GM12878 (cell line): ENCODE measurements around the gene RNF183.

Experiments used
- EGR1 ChIP-seq, 2 experiments: IDR thresholded peaks; 1 replicate in 1 of 2; 2 replicates in 1 of 2; pipeline ENCODE4 v1.6.1; 2011 to 2012; ENCODE audit warnings: low read depth in 2 of 2, low read length in 2 of 2, borderline replicate concordance in 1 of 2, mild to moderate bottlenecking in 1 of 2, moderate library complexity in 1 of 2
- ETV6 ChIP-seq, 2 experiments: fragments of 450-650 bp in 1 of 2; IDR thresholded peaks in 1 of 2; conservative IDR thresholded peaks in 1 of 2; 2 replicates each; pipeline ENCODE4 v1.6.1; 2014; ENCODE audit warnings: antibody characterized with exemption in 1 of 2, borderline replicate concordance in 1 of 2, low read depth in 1 of 2, mild to moderate bottlenecking in 1 of 2, moderate library complexity in 1 of 2
- GABPA ChIP-seq: IDR thresholded peaks from 2 replicates; pipeline ENCODE4 v1.6.1; 2014; ENCODE audit warnings: antibody characterized with exemption, low read depth, mild to moderate bottlenecking, inconsistent platforms
- HCFC1 ChIP-seq: fragments of 150-350 bp; IDR thresholded peaks from 2 replicates; pipeline ENCODE4 v1.6.1; 2014; ENCODE audit warnings: low read length
- MXI1 ChIP-seq: fragments of 150-350 bp; IDR thresholded peaks from 2 replicates; pipeline ENCODE4 v1.6.1; 2011; ENCODE audit warnings: low read depth, mild to moderate bottlenecking, inconsistent platforms, low read length, improper control_type of control experiment
- NFYB ChIP-seq: IDR thresholded peaks from 2 replicates; pipeline ENCODE4 v1.6.1; 2011; ENCODE audit warnings: low read depth, mild to moderate bottlenecking, low read length, improper control_type of control experiment, moderate library complexity; ENCODE audit not compliant: insufficient read depth
- NRF1 ChIP-seq: conservative IDR thresholded peaks from 2 replicates; pipeline ENCODE4 v1.6.1; 2011; ENCODE audit warnings: mild to moderate bottlenecking, low read depth, low read length, improper control_type of control experiment
- YY1 ChIP-seq: IDR thresholded peaks from 2 replicates; pipeline ENCODE4 v1.6.1; 2011; ENCODE audit warnings: low read depth, mild to moderate bottlenecking, low read length
- TF ChIP-seq, protein P1 (sequence below): fragments of 450-650 bp; IDR thresholded peaks from 2 replicates; pipeline ENCODE4 v1.6.1; 2014; ENCODE audit warnings: mild to moderate bottlenecking
- TF ChIP-seq, protein P2 (sequence below): fragments of 450-650 bp; formaldehyde crosslinking; IDR thresholded peaks from 2 replicates; pipeline ENCODE4 v1.5.0; 2022; ENCODE audit warnings: mild to moderate bottlenecking, missing genetic modification characterization
- TF ChIP-seq, protein P3 (sequence below), 3 experiments: IDR thresholded peaks in 2 of 3; conservative IDR thresholded peaks in 1 of 3; 2 replicates each; pipeline ENCODE4 v1.5.1; 2011; ENCODE audit warnings: low read depth in 3 of 3, low read length in 3 of 3, mild to moderate bottlenecking in 3 of 3, control low read depth in 2 of 3, moderate library complexity in 2 of 3, inconsistent platforms in 1 of 3, mixed read lengths in 1 of 3; ENCODE audit not compliant: control insufficient read depth in 2 of 3, insufficient read depth in 1 of 3; ENCODE audit errors: extremely low read depth in 1 of 3
- TF ChIP-seq, protein P4 (sequence below): fragments of 450-650 bp; IDR thresholded peaks from 2 replicates; pipeline ENCODE4 v1.6.1; 2017; ENCODE audit warnings: mild to moderate bottlenecking, moderate library complexity

DNA sequence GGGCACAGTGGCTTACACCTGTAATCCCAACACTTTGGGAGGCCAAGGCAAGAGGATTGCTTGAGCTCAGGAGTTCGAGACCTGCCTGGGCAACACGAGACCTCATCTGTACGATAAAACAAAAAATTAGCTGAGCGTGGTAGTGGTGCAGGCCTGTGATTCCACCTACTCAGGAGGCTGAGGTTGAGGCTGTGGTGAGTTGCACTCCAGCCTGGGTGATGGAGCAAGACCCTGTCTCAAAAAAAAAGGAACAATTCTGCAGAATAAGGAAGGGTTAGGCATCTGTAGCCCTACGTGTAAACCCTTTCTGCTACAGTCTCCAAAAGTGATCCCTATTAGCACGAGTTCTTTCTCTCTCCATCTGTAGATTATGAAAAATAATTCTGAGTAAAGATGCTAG lies 47.7 kb downstream of the RNF183 start:
- TF ChIP-seq, protein P1, sequence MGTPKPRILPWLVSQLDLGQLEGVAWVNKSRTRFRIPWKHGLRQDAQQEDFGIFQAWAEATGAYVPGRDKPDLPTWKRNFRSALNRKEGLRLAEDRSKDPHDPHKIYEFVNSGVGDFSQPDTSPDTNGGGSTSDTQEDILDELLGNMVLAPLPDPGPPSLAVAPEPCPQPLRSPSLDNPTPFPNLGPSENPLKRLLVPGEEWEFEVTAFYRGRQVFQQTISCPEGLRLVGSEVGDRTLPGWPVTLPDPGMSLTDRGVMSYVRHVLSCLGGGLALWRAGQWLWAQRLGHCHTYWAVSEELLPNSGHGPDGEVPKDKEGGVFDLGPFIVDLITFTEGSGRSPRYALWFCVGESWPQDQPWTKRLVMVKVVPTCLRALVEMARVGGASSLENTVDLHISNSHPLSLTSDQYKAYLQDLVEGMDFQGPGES, result no peak
- TF ChIP-seq EGR1 (IDR thresholded peaks at IDR 0.05; ENCODE audit: borderline replicate concordance in 1 of 2, low read depth in 2 of 2, low read length in 2 of 2) (no peak), HCFC1 (no peak), ETV6 (conservative IDR thresholded peaks at IDR 0.05 in 1 of 2, IDR thresholded peaks at IDR 0.05 in 1 of 2; ENCODE audit: borderline replicate concordance in 1 of 2, low read depth in 1 of 2) (no peak), GABPA (no peak), MXI1 (no peak), YY1 (no peak), NRF1 (no peak), NFYB (no peak)
- TF ChIP-seq, protein P2, sequence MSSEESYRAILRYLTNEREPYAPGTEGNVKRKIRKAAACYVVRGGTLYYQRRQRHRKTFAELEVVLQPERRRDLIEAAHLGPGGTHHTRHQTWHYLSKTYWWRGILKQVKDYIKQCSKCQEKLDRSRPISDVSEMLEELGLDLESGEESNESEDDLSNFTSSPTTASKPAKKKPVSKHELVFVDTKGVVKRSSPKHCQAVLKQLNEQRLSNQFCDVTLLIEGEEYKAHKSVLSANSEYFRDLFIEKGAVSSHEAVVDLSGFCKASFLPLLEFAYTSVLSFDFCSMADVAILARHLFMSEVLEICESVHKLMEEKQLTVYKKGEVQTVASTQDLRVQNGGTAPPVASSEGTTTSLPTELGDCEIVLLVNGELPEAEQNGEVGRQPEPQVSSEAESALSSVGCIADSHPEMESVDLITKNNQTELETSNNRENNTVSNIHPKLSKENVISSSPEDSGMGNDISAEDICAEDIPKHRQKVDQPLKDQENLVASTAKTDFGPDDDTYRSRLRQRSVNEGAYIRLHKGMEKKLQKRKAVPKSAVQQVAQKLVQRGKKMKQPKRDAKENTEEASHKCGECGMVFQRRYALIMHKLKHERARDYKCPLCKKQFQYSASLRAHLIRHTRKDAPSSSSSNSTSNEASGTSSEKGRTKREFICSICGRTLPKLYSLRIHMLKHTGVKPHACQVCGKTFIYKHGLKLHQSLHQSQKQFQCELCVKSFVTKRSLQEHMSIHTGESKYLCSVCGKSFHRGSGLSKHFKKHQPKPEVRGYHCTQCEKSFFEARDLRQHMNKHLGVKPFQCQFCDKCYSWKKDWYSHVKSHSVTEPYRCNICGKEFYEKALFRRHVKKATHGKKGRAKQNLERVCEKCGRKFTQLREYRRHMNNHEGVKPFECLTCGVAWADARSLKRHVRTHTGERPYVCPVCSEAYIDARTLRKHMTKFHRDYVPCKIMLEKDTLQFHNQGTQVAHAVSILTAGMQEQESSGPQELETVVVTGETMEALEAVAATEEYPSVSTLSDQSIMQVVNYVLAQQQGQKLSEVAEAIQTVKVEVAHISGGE, result no peak
- TF ChIP-seq, protein P3, sequence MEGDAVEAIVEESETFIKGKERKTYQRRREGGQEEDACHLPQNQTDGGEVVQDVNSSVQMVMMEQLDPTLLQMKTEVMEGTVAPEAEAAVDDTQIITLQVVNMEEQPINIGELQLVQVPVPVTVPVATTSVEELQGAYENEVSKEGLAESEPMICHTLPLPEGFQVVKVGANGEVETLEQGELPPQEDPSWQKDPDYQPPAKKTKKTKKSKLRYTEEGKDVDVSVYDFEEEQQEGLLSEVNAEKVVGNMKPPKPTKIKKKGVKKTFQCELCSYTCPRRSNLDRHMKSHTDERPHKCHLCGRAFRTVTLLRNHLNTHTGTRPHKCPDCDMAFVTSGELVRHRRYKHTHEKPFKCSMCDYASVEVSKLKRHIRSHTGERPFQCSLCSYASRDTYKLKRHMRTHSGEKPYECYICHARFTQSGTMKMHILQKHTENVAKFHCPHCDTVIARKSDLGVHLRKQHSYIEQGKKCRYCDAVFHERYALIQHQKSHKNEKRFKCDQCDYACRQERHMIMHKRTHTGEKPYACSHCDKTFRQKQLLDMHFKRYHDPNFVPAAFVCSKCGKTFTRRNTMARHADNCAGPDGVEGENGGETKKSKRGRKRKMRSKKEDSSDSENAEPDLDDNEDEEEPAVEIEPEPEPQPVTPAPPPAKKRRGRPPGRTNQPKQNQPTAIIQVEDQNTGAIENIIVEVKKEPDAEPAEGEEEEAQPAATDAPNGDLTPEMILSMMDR (IDR thresholded peaks at IDR 0.05 in 2 of 3, conservative IDR thresholded peaks at IDR 0.05 in 1 of 3; ENCODE audit: control insufficient read depth in 2 of 3, extremely low read depth in 1 of 3, insufficient read depth in 1 of 3, low read depth in 3 of 3, low read length in 3 of 3), result no peak
- TF ChIP-seq, protein P4, sequence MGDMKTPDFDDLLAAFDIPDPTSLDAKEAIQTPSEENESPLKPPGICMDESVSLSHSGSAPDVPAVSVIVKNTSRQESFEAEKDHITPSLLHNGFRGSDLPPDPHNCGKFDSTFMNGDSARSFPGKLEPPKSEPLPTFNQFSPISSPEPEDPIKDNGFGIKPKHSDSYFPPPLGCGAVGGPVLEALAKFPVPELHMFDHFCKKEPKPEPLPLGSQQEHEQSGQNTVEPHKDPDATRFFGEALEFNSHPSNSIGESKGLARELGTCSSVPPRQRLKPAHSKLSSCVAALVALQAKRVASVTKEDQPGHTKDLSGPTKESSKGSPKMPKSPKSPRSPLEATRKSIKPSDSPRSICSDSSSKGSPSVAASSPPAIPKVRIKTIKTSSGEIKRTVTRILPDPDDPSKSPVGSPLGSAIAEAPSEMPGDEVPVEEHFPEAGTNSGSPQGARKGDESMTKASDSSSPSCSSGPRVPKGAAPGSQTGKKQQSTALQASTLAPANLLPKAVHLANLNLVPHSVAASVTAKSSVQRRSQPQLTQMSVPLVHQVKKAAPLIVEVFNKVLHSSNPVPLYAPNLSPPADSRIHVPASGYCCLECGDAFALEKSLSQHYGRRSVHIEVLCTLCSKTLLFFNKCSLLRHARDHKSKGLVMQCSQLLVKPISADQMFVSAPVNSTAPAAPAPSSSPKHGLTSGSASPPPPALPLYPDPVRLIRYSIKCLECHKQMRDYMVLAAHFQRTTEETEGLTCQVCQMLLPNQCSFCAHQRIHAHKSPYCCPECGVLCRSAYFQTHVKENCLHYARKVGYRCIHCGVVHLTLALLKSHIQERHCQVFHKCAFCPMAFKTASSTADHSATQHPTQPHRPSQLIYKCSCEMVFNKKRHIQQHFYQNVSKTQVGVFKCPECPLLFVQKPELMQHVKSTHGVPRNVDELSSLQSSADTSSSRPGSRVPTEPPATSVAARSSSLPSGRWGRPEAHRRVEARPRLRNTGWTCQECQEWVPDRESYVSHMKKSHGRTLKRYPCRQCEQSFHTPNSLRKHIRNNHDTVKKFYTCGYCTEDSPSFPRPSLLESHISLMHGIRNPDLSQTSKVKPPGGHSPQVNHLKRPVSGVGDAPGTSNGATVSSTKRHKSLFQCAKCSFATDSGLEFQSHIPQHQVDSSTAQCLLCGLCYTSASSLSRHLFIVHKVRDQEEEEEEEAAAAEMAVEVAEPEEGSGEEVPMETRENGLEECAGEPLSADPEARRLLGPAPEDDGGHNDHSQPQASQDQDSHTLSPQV, result no peak
